HEK293T (cell line): ENCODE data around the gene MYBPC3.

Experiments
- CTCF ChIA-PET: fragments of 350-600 bp; formaldehyde crosslinking; extraction: SDS; loops from one replicate; lab custom pipeline; 2021; ENCODE audit warnings: antibody characterized with exemption, inconsistent platforms; lab: Yijun Ruan, JAX
- POLR2A ChIA-PET: fragments of 350-600 bp; formaldehyde crosslinking; extraction: SDS; loops from one replicate; lab custom pipeline; 2020; ENCODE audit warnings: antibody characterized with exemption, inconsistent platforms; lab: Yijun Ruan, JAX
- DNase-seq: peaks from one replicate; pipeline ENCODE4 v3.0.0; 2012; ENCODE audit warnings: mixed read lengths; ENCODE audit errors: extremely low spot score
- ARNT ChIP-seq: fragments of 450-650 bp; IDR thresholded peaks from 2 replicates; pipeline ENCODE4 v1.6.1; 2017; ENCODE audit warnings: mild to moderate bottlenecking
- BHLHE40 ChIP-seq: fragments of 450-650 bp; IDR thresholded peaks from 2 replicates; pipeline ENCODE4 v1.6.1; 2016; ENCODE audit warnings: mild to moderate bottlenecking, moderate library complexity, borderline replicate concordance
- CTBP1 ChIP-seq: fragments of 450-650 bp; IDR thresholded peaks from 2 replicates; pipeline ENCODE4 v1.6.1; 2016; ENCODE audit warnings: borderline replicate concordance
- ELF4 ChIP-seq: fragments of 450-650 bp; IDR thresholded peaks from 2 replicates; pipeline ENCODE4 v1.6.1; 2017; ENCODE audit warnings: antibody characterized with exemption
- FOXA1 ChIP-seq: fragments of 450-650 bp; IDR thresholded peaks from 2 replicates; pipeline ENCODE4 v1.6.1; 2016; ENCODE audit warnings: mild to moderate bottlenecking
- FOXK2 ChIP-seq: fragments of 450-650 bp; IDR thresholded peaks from 2 replicates; pipeline ENCODE4 v1.6.1; 2016; ENCODE audit warnings: mild to moderate bottlenecking
- FOXM1 ChIP-seq: fragments of 450-650 bp; IDR thresholded peaks from 2 replicates; pipeline ENCODE4 v1.6.1; 2017; ENCODE audit warnings: mild to moderate bottlenecking, borderline replicate concordance
- HDGF ChIP-seq: fragments of 450-650 bp; IDR thresholded peaks from 2 replicates; pipeline ENCODE4 v1.6.1; 2017; ENCODE audit warnings: antibody characterized with exemption, borderline replicate concordance
- L3MBTL2 ChIP-seq: fragments of 450-650 bp; conservative IDR thresholded peaks from 2 replicates; pipeline ENCODE4 v1.6.1; 2016; ENCODE audit warnings: mild to moderate bottlenecking
- LEF1 ChIP-seq: fragments of 450-650 bp; IDR thresholded peaks from 2 replicates; pipeline ENCODE4 v1.6.1; 2017; ENCODE audit warnings: mild to moderate bottlenecking, borderline replicate concordance
- NFRKB ChIP-seq: fragments of 450-650 bp; IDR thresholded peaks from 2 replicates; pipeline ENCODE4 v1.6.1; 2016; ENCODE audit warnings: mild to moderate bottlenecking, moderate library complexity
- SP1 ChIP-seq: fragments of 450-650 bp; IDR thresholded peaks from 2 replicates; pipeline ENCODE4 v1.6.1; 2017
- SUZ12 ChIP-seq: fragments of 450-650 bp; IDR thresholded peaks from 2 replicates; pipeline ENCODE4 v1.6.1; 2016; ENCODE audit warnings: mild to moderate bottlenecking
- TARDBP ChIP-seq: fragments of 450-650 bp; IDR thresholded peaks from 2 replicates; pipeline ENCODE4 v1.6.1; 2016
- ZNF384 ChIP-seq: fragments of 450-650 bp; IDR thresholded peaks from 2 replicates; pipeline ENCODE4 v1.6.1; 2016
- TF ChIP-seq, protein P1 (sequence below): fragments of 450-650 bp; IDR thresholded peaks from 2 replicates; pipeline ENCODE4 v1.6.1; 2016

Gene MYBPC3

DNA sequence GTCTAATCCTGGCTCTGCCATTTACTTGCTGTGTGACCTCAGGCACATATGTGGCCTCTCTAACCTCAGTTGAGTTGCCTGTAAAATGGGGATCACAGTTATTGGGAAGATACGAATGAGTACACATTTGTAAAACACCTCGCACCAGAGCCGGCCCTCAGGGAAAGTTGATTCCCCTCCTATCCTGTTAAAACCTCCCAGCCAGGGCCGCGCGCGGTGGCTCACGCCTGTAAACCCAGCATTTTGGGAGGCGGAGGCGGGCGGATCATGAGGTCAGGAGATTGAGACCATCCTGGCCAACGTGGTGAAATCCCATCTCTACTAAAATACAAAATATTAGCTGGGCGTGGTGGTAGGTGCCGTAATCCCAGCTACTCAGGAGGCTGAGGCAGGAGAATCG, 7.8 kb upstream of the MYBPC3 start:
- ChIA-PET POLR2A (no interaction called here), CTCF (interaction anchor here (0.6 kb wide), 1 partner anchor 475 kb away, joined by 3 read pairs; no protein-coding TSS in a partner anchor)
- TF ChIP-seq HDGF (no peak), FOXM1 (no peak), SP1 (no peak), ELF4 (no peak), TARDBP (no peak), ARNT (no peak), BHLHE40 (no peak), LEF1 (no peak), L3MBTL2 (no peak), NFRKB (no peak), FOXA1 (no peak), CTBP1 (no peak), FOXK2 (no peak), ZNF384 (no peak), SUZ12 (no peak)
- TF ChIP-seq, protein P1, sequence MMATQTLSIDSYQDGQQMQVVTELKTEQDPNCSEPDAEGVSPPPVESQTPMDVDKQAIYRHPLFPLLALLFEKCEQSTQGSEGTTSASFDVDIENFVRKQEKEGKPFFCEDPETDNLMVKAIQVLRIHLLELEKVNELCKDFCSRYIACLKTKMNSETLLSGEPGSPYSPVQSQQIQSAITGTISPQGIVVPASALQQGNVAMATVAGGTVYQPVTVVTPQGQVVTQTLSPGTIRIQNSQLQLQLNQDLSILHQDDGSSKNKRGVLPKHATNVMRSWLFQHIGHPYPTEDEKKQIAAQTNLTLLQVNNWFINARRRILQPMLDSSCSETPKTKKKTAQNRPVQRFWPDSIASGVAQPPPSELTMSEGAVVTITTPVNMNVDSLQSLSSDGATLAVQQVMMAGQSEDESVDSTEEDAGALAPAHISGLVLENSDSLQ, result no peak
- no peak for DNase-seq

DNA sequence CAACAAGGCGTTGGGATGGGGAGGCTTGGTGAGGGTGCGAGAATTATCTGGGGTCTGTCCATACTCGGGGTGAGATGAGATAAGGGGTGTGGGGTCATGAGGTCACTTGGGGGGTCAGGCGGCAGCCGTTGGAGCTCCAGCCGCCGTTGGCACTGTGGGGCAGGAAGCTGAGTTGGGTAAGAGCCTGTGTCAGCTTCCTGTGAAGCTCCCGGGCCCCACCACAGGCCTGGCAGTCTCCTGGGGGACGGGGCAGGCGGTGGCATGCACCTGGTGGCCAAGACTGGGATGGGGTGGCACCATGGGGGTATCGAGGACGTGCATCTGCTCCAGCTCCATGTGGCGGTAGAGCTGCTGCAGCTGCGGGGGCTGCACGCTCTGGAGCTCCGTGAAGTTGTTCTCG, 7.1 kb upstream of the MYBPC3 start:
- TF ChIP-seq FOXM1 (no peak), ARNT (no peak), SP1 (no peak), LEF1 (no peak), CTBP1 (no peak)
- CTCF ChIA-PET, result interaction anchor here (0.7 kb wide), 1 partner anchor 180 kb away, joined by 3 read pairs; no protein-coding TSS in a partner anchor
- POLR2A ChIA-PET, result no interaction called here
- no peak for DNase-seq

DNA sequence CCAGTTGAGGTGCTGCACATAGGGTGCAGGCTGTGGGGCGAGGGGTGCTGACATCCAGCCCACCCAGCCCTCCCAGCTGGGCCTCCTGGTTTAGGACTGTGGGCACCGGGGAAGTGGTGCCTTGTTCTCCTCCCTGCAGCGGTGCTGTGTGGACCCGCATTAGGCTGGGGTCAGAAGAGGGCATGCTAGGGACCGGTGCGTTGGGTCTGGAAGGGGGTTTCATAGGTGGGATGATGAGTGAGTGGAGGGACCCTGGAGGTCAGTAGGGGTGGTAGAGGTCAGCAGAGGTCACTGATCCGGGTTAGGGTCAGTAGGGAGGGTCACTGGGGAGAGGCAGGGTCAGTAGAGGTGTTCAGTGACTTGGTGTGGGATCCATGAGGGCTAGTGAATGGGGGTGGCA, 6.7 kb upstream of the MYBPC3 start:
- CTCF ChIA-PET, result interaction anchor here (0.7 kb wide), 1 partner anchor 180 kb away, joined by 3 read pairs; no protein-coding TSS in a partner anchor
- DNase-seq, result no peak
- POLR2A ChIA-PET, result no interaction called here
- TF ChIP-seq FOXA1 (no peak), ARNT (no peak)

DNA sequence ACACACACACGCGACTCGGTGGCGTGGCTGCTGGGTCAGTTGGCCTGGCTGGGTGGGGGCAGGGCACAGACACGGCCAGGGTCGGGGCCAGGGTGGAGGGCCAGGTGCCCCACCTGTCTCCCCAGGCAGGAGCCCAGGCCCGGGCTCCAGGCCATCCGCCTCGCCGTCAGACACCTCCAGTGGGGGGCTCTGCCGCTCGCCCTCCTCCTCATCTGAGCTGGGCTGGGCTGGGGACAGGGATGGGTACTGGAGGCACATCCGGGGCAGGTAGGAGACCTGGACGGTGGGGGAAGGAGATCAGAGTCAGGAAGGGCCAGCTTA, 6.2 kb upstream of the MYBPC3 start:
- TF ChIP-seq FOXA1, result no peak
- no peak for TF ChIP-seq CTBP1
- no peak for TF ChIP-seq LEF1
- no peak for TF ChIP-seq ZNF384
- no peak for TF ChIP-seq FOXK2
- no peak for TF ChIP-seq HDGF
- no peak for TF ChIP-seq ARNT
- TF ChIP-seq, protein P1, result no peak
- TF ChIP-seq BHLHE40, result no peak
- TF ChIP-seq TARDBP, result no peak
- no peak for TF ChIP-seq L3MBTL2
- no peak for TF ChIP-seq FOXM1
- no peak for TF ChIP-seq NFRKB
- TF ChIP-seq SUZ12, result no peak
- ChIA-PET POLR2A (no interaction called here), CTCF (no interaction called here)
- DNase-seq, result no peak

DNA sequence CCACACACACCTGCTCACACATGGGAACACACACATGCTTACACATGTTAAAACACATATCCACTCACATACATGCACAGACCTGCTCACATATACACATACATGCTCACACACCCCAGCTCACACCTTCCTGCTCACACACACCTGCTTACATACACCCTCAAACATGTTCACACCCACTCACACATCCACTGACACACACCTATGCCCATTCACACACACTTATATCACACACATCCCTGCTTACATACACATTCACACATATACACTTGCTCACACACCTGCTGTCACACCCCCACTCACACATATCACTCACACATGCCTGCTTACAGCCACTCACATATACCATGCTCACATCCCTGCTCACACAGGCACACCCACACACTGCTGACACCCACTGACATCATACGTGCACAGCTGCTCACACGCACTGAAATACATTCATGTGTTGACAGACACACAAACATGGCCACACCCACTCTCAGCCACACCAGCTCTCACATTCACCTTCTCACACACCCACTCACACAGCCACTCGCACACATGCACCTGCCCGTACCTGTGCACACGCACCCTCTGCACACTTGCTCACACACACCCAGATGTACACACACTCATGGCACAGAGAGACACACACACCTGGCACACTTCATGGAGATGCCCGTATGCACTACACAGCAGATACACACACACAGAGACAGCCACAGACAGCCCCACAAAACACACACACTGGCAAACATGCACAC, 5.7 kb upstream of the MYBPC3 start:
- TF ChIP-seq SP1, result no peak
- TF ChIP-seq NFRKB, result no peak
- no peak for TF ChIP-seq ZNF384
- TF ChIP-seq HDGF, result no peak
- TF ChIP-seq ARNT, result no peak
- TF ChIP-seq CTBP1, result no peak
- no peak for TF ChIP-seq LEF1
- TF ChIP-seq, protein P1, result no peak
- TF ChIP-seq L3MBTL2, result no peak
- no peak for TF ChIP-seq FOXM1
- no peak for TF ChIP-seq TARDBP
- no peak for TF ChIP-seq FOXA1
- ChIA-PET CTCF (no interaction called here), POLR2A (no interaction called here)
- DNase-seq, result no peak

DNA sequence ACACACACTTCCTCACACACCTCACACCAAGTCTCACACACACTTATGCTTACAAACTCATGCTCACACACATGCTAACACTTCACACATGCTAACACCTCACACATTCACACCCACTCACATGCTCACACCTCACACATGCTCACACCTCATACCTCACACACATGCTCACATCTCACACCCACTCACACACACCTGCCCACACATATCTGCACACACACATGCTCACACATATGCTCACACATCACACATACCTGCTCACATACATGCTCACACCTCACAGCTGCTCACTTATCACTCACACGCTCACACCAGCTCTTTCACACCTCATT, 4.5 kb upstream of the MYBPC3 start:
- no peak for DNase-seq
- no peak for TF ChIP-seq HDGF
- TF ChIP-seq BHLHE40, result no peak
- ChIA-PET CTCF (no interaction called here), POLR2A (no interaction called here)
